ENCODE measurements around the gene TNFRSF14. TPM values are rescaled to one million over a fixed set of nuclear protein-coding genes. Genes with fewer than 3 reads are reported as not detected.
A peak's percentile ranks its signal among the peaks of the same experiment; 100 is the strongest.
"Not testable (repeated sequence)": the region's sequence is repeated elsewhere in the genome, so short reads cannot be mapped to it uniquely, and the experiment has no call there.

The TNFRSF14 gene
- total RNA-seq, 2 donors from 2014 or later, result 93.2 to 118 TPM

- no peak for DNase-seq (ENCODE audit: low spot score)
- no peak for ATAC-seq
- H3K4me1 Mint-ChIP-seq (ENCODE audit: low read depth in 2 of 2), result peaks cover 0 to 2% of the 10 kb centered on the region in 2 donors
- no peaks in the 10 kb centered on the region for H3K36me3 Mint-ChIP-seq
- H3K27me3 Mint-ChIP-seq, result no peaks in the 10 kb centered on the region
- no peaks in the 10 kb centered on the region for H3K9me3 Mint-ChIP-seq
- no peak overlapping the region for H3K4me3 Mint-ChIP-seq
- no peak overlapping the region for H3K27ac Mint-ChIP-seq
These were observed 11.0 kb downstream of the TNFRSF14 start for GRCh38 chr1:2567083-2567679.

- H3K27me3 Mint-ChIP-seq; H3K9me3 Mint-ChIP-seq; DNase-seq (ENCODE audit: low spot score); H3K4me3 Mint-ChIP-seq; H3K36me3 Mint-ChIP-seq; H3K4me1 Mint-ChIP-seq (ENCODE audit: low read depth in 2 of 2); H3K27ac Mint-ChIP-seq: not testable (repeated sequence)
- peak in 1 of 2 donors; percentile 29 for ATAC-seq
These were observed 12.1 kb downstream of the TNFRSF14 start for GRCh38 chr1:2568187-2568816.

GRCh38 chr1:2569060-2569459 is 12.9 kb downstream of the TNFRSF14 start:
- ATAC-seq (no peak), DNase-seq (ENCODE audit: low spot score) (no peak)
- H3K9me3 Mint-ChIP-seq, result peaks cover 9% of the 10 kb centered on the region
- no peaks in the 10 kb centered on the region for H3K27me3 Mint-ChIP-seq
- no peak overlapping the region for H3K4me3 Mint-ChIP-seq
- H3K27ac Mint-ChIP-seq, result no peak overlapping the region
- peaks cover 8 to 9% of the 10 kb centered on the region in 2 donors for H3K4me1 Mint-ChIP-seq (ENCODE audit: low read depth in 2 of 2)
- H3K36me3 Mint-ChIP-seq, result peaks cover 9% of the 10 kb centered on the region

GRCh38 chr1:2569703-2570102 is 13.5 kb downstream of the TNFRSF14 start:
- H3K36me3 Mint-ChIP-seq; DNase-seq (ENCODE audit: low spot score); H3K27ac Mint-ChIP-seq; H3K27me3 Mint-ChIP-seq; H3K9me3 Mint-ChIP-seq; H3K4me3 Mint-ChIP-seq; ATAC-seq: not testable (repeated sequence)
- peaks cover 8 to 12% of the 10 kb centered on the region in 2 donors for H3K4me1 Mint-ChIP-seq (ENCODE audit: low read depth in 2 of 2)

- H3K36me3 Mint-ChIP-seq, result peaks cover 9% of the 10 kb centered on the region
- peaks cover 9% of the 10 kb centered on the region for H3K9me3 Mint-ChIP-seq
- no peak overlapping the region for H3K4me3 Mint-ChIP-seq
- DNase-seq (ENCODE audit: low spot score) (no peak), ATAC-seq (no peak)
- peaks cover 8 to 12% of the 10 kb centered on the region in 2 donors for H3K4me1 Mint-ChIP-seq (ENCODE audit: low read depth in 2 of 2)
- H3K27ac Mint-ChIP-seq, result no peak overlapping the region
- no peaks in the 10 kb centered on the region for H3K27me3 Mint-ChIP-seq
These were observed 14.2 kb downstream of the TNFRSF14 start for GRCh38 chr1:2570332-2570731.

- no peak overlapping the region for H3K27ac Mint-ChIP-seq
These were observed 15.2 kb downstream of the TNFRSF14 start for GRCh38 chr1:2571348-2571747.

GRCh38 chr1:2573250-2573920 is 17.2 kb downstream of the TNFRSF14 start:
- Mint-ChIP-seq H3K27me3 (no peaks in the 10 kb centered on the region), H3K27ac (peak overlapping the region in 1 of 2 donors; percentile 18), H3K36me3 (peaks cover 9% of the 10 kb centered on the region), H3K4me3 (no peak overlapping the region), H3K4me1 (ENCODE audit: low read depth in 2 of 2) (peaks cover 8 to 18% of the 10 kb centered on the region in 2 donors), H3K9me3 (peaks cover 9% of the 10 kb centered on the region)
- DNase-seq (ENCODE audit: low spot score) (no peak), ATAC-seq (no peak)

More at GRCh38 chr1:2571348-2571747, 15.2 kb downstream of the TNFRSF14 start:
- Mint-ChIP-seq H3K36me3 (peaks cover 9% of the 10 kb centered on the region), H3K4me3 (no peak overlapping the region), H3K4me1 (ENCODE audit: low read depth in 2 of 2) (peaks cover 8 to 15% of the 10 kb centered on the region in 2 donors), H3K9me3 (peaks cover 9% of the 10 kb centered on the region), H3K27me3 (no peaks in the 10 kb centered on the region)
- no peak for ATAC-seq
- DNase-seq (ENCODE audit: low spot score), result no peak

GRCh38 chr1:2574350-2574749 is 18.2 kb downstream of the TNFRSF14 start:
- Mint-ChIP-seq H3K27ac (no peak overlapping the region), H3K4me1 (ENCODE audit: low read depth in 2 of 2) (peaks cover 16 to 25% of the 10 kb centered on the region in 2 donors)

GRCh38 chr1:2575801-2576663 is 19.9 kb downstream of the TNFRSF14 start:
- Mint-ChIP-seq H3K4me3 (no peak overlapping the region), H3K36me3 (peaks cover 9% of the 10 kb centered on the region), H3K4me1 (ENCODE audit: low read depth in 2 of 2) (peaks cover 16 to 26% of the 10 kb centered on the region in 2 donors), H3K27me3 (no peaks in the 10 kb centered on the region), H3K9me3 (peaks cover 9% of the 10 kb centered on the region), H3K27ac (peak overlapping the region; percentile 28 to 59)
- no peak for ATAC-seq
- DNase-seq (ENCODE audit: low spot score), result peak; percentile 56

More at GRCh38 chr1:2574350-2574749, 18.2 kb downstream of the TNFRSF14 start:
- ATAC-seq, result no peak
- Mint-ChIP-seq H3K36me3 (peaks cover 9% of the 10 kb centered on the region), H3K4me3 (no peak overlapping the region), H3K9me3 (peaks cover 9% of the 10 kb centered on the region), H3K27me3 (no peaks in the 10 kb centered on the region)
- no peak for DNase-seq (ENCODE audit: low spot score)

GRCh38 chr1:2577565-2578075 is 21.4 kb downstream of the TNFRSF14 start:
- H3K9me3 Mint-ChIP-seq, H3K36me3 Mint-ChIP-seq, H3K27me3 Mint-ChIP-seq: not testable (repeated sequence)
- peak; percentile 31 for DNase-seq (ENCODE audit: low spot score)
- Mint-ChIP-seq H3K27ac (peak overlapping the region; percentile 90 to 94), H3K4me3 (peak overlapping the region; percentile 64), H3K4me1 (ENCODE audit: low read depth in 2 of 2) (peaks cover 14 to 30% of the 10 kb centered on the region in 2 donors)
- peak in 1 of 2 donors; percentile 48 for ATAC-seq

GRCh38 chr1:2578758-2579118 is 22.6 kb downstream of the TNFRSF14 start:
- Mint-ChIP-seq H3K27ac (peak overlapping the region; percentile 90 to 94), H3K9me3 (peaks cover under 1% of the 10 kb centered on the region), H3K27me3 (no peaks in the 10 kb centered on the region), H3K4me3 (peak overlapping the region; percentile 64), H3K36me3 (no peaks in the 10 kb centered on the region), H3K4me1 (ENCODE audit: low read depth in 2 of 2) (peaks cover 8 to 26% of the 10 kb centered on the region in 2 donors)
- DNase-seq (ENCODE audit: low spot score) (no peak), ATAC-seq (no peak)

GRCh38 chr1:2580691-2581090 is 24.5 kb downstream of the TNFRSF14 start:
- ATAC-seq, result no peak
- no peak overlapping the region for H3K4me3 Mint-ChIP-seq

GRCh38 chr1:2582391-2582790 is 26.2 kb downstream of the TNFRSF14 start:
- no peaks in the 10 kb centered on the region for H3K9me3 Mint-ChIP-seq
- H3K4me3 Mint-ChIP-seq, result no peak overlapping the region
- ATAC-seq (no peak), DNase-seq (ENCODE audit: low spot score) (peak; percentile 22)
- H3K27ac Mint-ChIP-seq, result no peak overlapping the region
- H3K36me3 Mint-ChIP-seq, result no peaks in the 10 kb centered on the region
- H3K4me1 Mint-ChIP-seq (ENCODE audit: low read depth in 2 of 2), result peaks cover 16 to 29% of the 10 kb centered on the region in 2 donors
- H3K27me3 Mint-ChIP-seq, result no peaks in the 10 kb centered on the region

More at GRCh38 chr1:2580691-2581090, 24.5 kb downstream of the TNFRSF14 start:
- no peaks in the 10 kb centered on the region for H3K36me3 Mint-ChIP-seq
- no peak overlapping the region for H3K27ac Mint-ChIP-seq
- H3K9me3 Mint-ChIP-seq, result no peaks in the 10 kb centered on the region
- H3K4me1 Mint-ChIP-seq (ENCODE audit: low read depth in 2 of 2), result peaks cover 16 to 31% of the 10 kb centered on the region in 2 donors
- peak; percentile 16 for DNase-seq (ENCODE audit: low spot score)
- H3K27me3 Mint-ChIP-seq, result no peaks in the 10 kb centered on the region
